SK-N-SH (cell line): Measurements from ENCODE around the gene DCP1B.

Source experiments
- CTCF ChIP-seq: fragments of 200-600 bp; sonication (generic); IDR thresholded peaks from 2 replicates; pipeline ENCODE4 v1.6.1; 2017; ENCODE audit warnings: antibody characterized with exemption, mild to moderate bottlenecking, moderate library complexity
- EP300 ChIP-seq, 2 experiments: IDR thresholded peaks; 2 replicates each; pipeline versions ENCODE4 v1.4.0 to v1.6.1; 2012; ENCODE audit warnings: borderline replicate concordance in 1 of 2, low read depth in 1 of 2, low read length in 1 of 2
- MAX ChIP-seq: IDR thresholded peaks from 2 replicates; pipeline ENCODE4 v1.4.0; 2012; ENCODE audit warnings: low read depth
- REST ChIP-seq: IDR thresholded peaks from 2 replicates; pipeline ENCODE4 v1.6.1; 2012; ENCODE audit warnings: mild to moderate bottlenecking, low read depth, low read length, moderate library complexity
- YY1 ChIP-seq: IDR thresholded peaks from 2 replicates; pipeline ENCODE4 v1.4.0; 2012; ENCODE audit warnings: low read depth, mild to moderate bottlenecking
- TF ChIP-seq, protein P1 (sequence below): fragments of 150-350 bp; IDR thresholded peaks from 2 replicates; pipeline ENCODE4 v1.6.1; 2016; ENCODE audit warnings: mild to moderate bottlenecking, low read depth, low read length

- TF ChIP-seq EP300 (IDR thresholded peaks at IDR 0.05; ENCODE audit: borderline replicate concordance in 1 of 2, low read depth in 1 of 2, low read length in 1 of 2), result peak in 1 of 2 experiments; percentile 80; a peak in 2 of 4 replicates
- no peak for TF ChIP-seq CTCF
- TF ChIP-seq YY1, result no peak
- TF ChIP-seq REST, result no peak
- TF ChIP-seq MAX, result no peak
- TF ChIP-seq, protein P1, sequence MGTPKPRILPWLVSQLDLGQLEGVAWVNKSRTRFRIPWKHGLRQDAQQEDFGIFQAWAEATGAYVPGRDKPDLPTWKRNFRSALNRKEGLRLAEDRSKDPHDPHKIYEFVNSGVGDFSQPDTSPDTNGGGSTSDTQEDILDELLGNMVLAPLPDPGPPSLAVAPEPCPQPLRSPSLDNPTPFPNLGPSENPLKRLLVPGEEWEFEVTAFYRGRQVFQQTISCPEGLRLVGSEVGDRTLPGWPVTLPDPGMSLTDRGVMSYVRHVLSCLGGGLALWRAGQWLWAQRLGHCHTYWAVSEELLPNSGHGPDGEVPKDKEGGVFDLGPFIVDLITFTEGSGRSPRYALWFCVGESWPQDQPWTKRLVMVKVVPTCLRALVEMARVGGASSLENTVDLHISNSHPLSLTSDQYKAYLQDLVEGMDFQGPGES, result no peak
Measured at GRCh38 chr12:2013527-2014223, 9.4 kb upstream of the DCP1B start.
